Naive thymus-derived CD4-positive, alpha-beta T cell (primary cell): ENCODE results near the gene PHACTR4. TPM values are rescaled to one million over a fixed set of nuclear protein-coding genes. Genes with fewer than 3 reads are reported as not detected.
A peak's percentile ranks its signal among the peaks of the same experiment; 100 is the strongest.
"Not testable (repeated sequence)": the region's sequence is repeated elsewhere in the genome, so short reads cannot be mapped to it uniquely, and the experiment has no call there.

Experiments used
- ATAC-seq: fragments of 150-1000 bp; cut with Tn5 transposase; 2 replicates; pipeline ENCODE4 v1.10.0; 2021; ENCODE audit warnings: mild to moderate bottlenecking, moderate library complexity
- CTCF ChIA-PET: fragments of 350-600 bp; sonication (Branson Sonifier 250); formaldehyde crosslinking; loops from one replicate; lab custom pipeline; 2021; ENCODE audit warnings: antibody characterized with exemption; lab: Charles Lee
- POLR2A ChIA-PET: fragments of 350-600 bp; sonication (Branson Sonifier 250); formaldehyde crosslinking; loops from one replicate; lab custom pipeline; 2021; ENCODE audit warnings: antibody characterized with exemption, inconsistent platforms; lab: Charles Lee
- DNase-seq, 9 donors: peaks; one replicate each; pipeline versions ENCODE4 v3.0.0 to v3.0.0-alpha.2; 2020 to 2022; ENCODE audit warnings: mixed read lengths in 1 of 9
- H3K27ac ChIP-seq: one replicate; pipeline ENCODE4 v1.7.0; 2013; ENCODE audit warnings: mild to moderate bottlenecking, low read depth, low read length, moderate library complexity
- H3K27me3 ChIP-seq, 2 donors: one replicate each; pipeline ENCODE4 v1.7.0; 2013; ENCODE audit warnings: low read length in 2 of 2, mild to moderate bottlenecking in 2 of 2, moderate library complexity in 2 of 2; ENCODE audit not compliant: control insufficient read depth in 2 of 2, insufficient read depth in 2 of 2
- H3K36me3 ChIP-seq, 3 experiments: 1 replicate in 2 of 3; 2 replicates in 1 of 3; pipeline ENCODE4 v1.7.0; 2013; ENCODE audit warnings: low read length in 3 of 3, mild to moderate bottlenecking in 3 of 3, moderate library complexity in 1 of 3; ENCODE audit not compliant: insufficient read depth in 3 of 3, control insufficient read depth in 2 of 3
- H3K4me1 ChIP-seq, 2 donors: one replicate each; pipeline ENCODE4 v1.7.0; 2013; ENCODE audit warnings: low read length in 2 of 2, mild to moderate bottlenecking in 2 of 2, moderate library complexity in 1 of 2; ENCODE audit not compliant: control insufficient read depth in 2 of 2, insufficient read depth in 2 of 2
- H3K4me3 ChIP-seq: 2 replicates; pipeline ENCODE4 v1.7.0; 2013; ENCODE audit warnings: mild to moderate bottlenecking, low read length
- H3K9me3 ChIP-seq, 3 experiments: 1 replicate in 2 of 3; 2 replicates in 1 of 3; pipeline ENCODE4 v1.7.0; 2013; ENCODE audit warnings: low read length in 3 of 3; ENCODE audit not compliant: control insufficient read depth in 2 of 3
- H3K27ac Mint-ChIP-seq, 9 donors: one replicate each; pipeline ENCODE4 v1.8.0; 2020 to 2022; ENCODE audit warnings: mixed read lengths in 9 of 9, mild to moderate bottlenecking in 8 of 9, moderate library complexity in 5 of 9, inconsistent platforms in 2 of 9
- H3K27me3 Mint-ChIP-seq, 5 donors: one replicate each; pipeline ENCODE4 v1.8.0; 2021 to 2022; ENCODE audit warnings: mixed read lengths in 5 of 5, mild to moderate bottlenecking in 1 of 5
- H3K36me3 Mint-ChIP-seq, 5 donors: one replicate each; pipeline ENCODE4 v1.8.0; 2020 to 2022; ENCODE audit warnings: mixed read lengths in 5 of 5, mild to moderate bottlenecking in 3 of 5, inconsistent platforms in 1 of 5
- H3K4me1 Mint-ChIP-seq, 7 donors: one replicate each; pipeline ENCODE4 v1.8.0; 2020 to 2022; ENCODE audit warnings: mixed read lengths in 7 of 7, mild to moderate bottlenecking in 3 of 7, inconsistent platforms in 1 of 7
- H3K4me3 Mint-ChIP-seq, 10 donors: one replicate each; pipeline ENCODE4 v1.8.0; 2020 to 2022; ENCODE audit warnings: mild to moderate bottlenecking in 10 of 10, mixed read lengths in 10 of 10, moderate library complexity in 6 of 10, inconsistent platforms in 2 of 10
- H3K9me3 Mint-ChIP-seq, 11 donors: one replicate each; pipeline ENCODE4 v1.8.0; 2020 to 2022; ENCODE audit warnings: mixed read lengths in 11 of 11, mild to moderate bottlenecking in 4 of 11, inconsistent platforms in 1 of 11, moderate library complexity in 1 of 11
- intact Hi-C, 2 donors: fragments of 100-400 bp; cut with micrococcal nuclease; formaldehyde crosslinking; loops; one replicate each; pipeline ENCODE4 v1.15.1; 2023
- polyA plus RNA-seq, 2 donors: library from polyadenylated mRNA; unstranded; fragments of 300-500 nt; fragmentation: Illumina TruSeq; gene quantifications; one replicate each; pipeline ENCODE4 v1.2.3, GENCODE V29; 2021
- total RNA-seq, 6 experiments: library from RNA in 5 of 6; stranded (reverse) in 5 of 6; gene quantifications; 1 replicate in 5 of 6; 2 replicates in 1 of 6; pipeline ENCODE4 v1.2.3 and lab custom pipeline; 2021 to 2026

PHACTR4 gene
- total and polyA plus RNA-seq, 7 experiments from 2014 or later = 8.5 to 29.0 (median 23.0) TPM

DNA sequence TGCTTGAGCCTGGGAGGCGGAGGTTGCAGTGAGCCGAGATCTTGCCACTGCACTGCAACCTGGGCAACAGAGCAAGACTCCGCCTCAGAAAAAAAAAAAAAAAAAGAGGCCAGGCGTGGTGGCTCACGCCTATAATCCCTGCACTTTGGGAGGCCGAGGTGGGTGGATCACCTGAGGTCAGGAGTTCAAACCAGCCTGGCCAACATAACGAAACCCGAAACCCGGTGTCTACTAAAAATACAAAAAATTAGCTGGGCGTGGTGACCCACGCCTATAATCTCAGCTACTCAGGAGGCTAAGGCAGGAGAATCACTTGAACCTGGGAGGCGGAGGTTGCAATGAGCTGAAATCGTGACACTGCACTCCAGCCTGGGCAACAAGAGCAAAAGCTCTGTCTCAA, 110.0 kb downstream of the PHACTR4 start:
- H3K27me3 ChIP-seq, H3K4me3 ChIP-seq, H3K27ac ChIP-seq, H3K27ac Mint-ChIP-seq, H3K9me3 ChIP-seq, DNase-seq, H3K4me3 Mint-ChIP-seq, H3K4me1 ChIP-seq, ATAC-seq, H3K27me3 Mint-ChIP-seq, H3K9me3 Mint-ChIP-seq, H3K4me1 Mint-ChIP-seq: not testable (repeated sequence)
- ChIA-PET POLR2A (interaction anchor here (0.6 to 1.0 kb wide), 2 partner anchors 15 to 102 kb away, joined by 3 read pairs; no protein-coding TSS in a partner anchor), CTCF (interaction anchor here (0.6 kb wide), 1 partner anchor 38 kb away, joined by 3 read pairs; no protein-coding TSS in a partner anchor)
- H3K36me3 Mint-ChIP-seq = peaks cover 8 to 35% (median 18%) of the 10 kb centered on the region in 5 donors
- intact Hi-C loops = loop anchor here in 1 of 2 donors (10.0 kb wide), 1 partner anchor 65 kb away; no protein-coding TSS in a partner anchor
- H3K36me3 ChIP-seq = peaks cover 0 to 46% (median 4%) of the 10 kb centered on the region in 3 experiments

- no peak overlapping the region for H3K27ac ChIP-seq
- no peak overlapping the region for H3K27ac Mint-ChIP-seq
- intact Hi-C loops = no loop called here
- H3K36me3 Mint-ChIP-seq = peaks cover 8 to 31% (median 18%) of the 10 kb centered on the region in 5 donors
- H3K9me3 ChIP-seq = no peaks in the 10 kb centered on the region
- DNase-seq (no peak), ATAC-seq (no peak)
- H3K27me3 ChIP-seq = no peaks in the 10 kb centered on the region
- no peaks in the 10 kb centered on the region for H3K27me3 Mint-ChIP-seq
- H3K4me3 ChIP-seq = no peak overlapping the region
- H3K9me3 Mint-ChIP-seq = no peaks in the 10 kb centered on the region
- H3K4me3 Mint-ChIP-seq = no peak overlapping the region
- H3K36me3 ChIP-seq = peaks cover 0 to 46% (median 4%) of the 10 kb centered on the region in 3 experiments
- POLR2A ChIA-PET = interaction anchor here (0.6 to 1.0 kb wide), 2 partner anchors 14 to 102 kb away, joined by 3 read pairs; no protein-coding TSS in a partner anchor
- CTCF ChIA-PET = no interaction called here
- no peaks in the 10 kb centered on the region for H3K4me1 ChIP-seq
- no peaks in the 10 kb centered on the region for H3K4me1 Mint-ChIP-seq
Measured at GRCh38 chr1:28480308-28480707, 110.8 kb downstream of the PHACTR4 start.

DNA sequence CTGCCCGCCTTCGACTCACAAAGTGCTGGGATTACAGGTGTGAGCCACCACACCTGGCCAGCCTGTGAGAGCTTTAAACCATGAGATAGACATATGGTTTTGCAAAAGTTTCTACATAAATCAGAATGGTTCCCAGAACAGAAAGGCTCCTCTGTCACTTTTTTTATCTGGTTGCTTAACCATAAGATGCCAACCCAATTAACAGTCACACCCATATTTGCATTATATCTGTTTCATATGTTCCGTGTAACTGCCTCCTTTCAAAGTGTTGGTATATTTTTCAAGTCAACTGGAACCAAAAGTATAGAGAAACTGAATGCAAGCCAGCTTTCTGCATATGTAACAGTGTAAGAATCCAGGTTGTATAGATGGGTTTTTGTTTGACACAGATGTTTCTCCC, 112.6 kb downstream of the PHACTR4 start:
- intact Hi-C loops = no loop called here
- Histone ChIP-seq H3K27me3 (no peaks in the 10 kb centered on the region), H3K9me3 (no peaks in the 10 kb centered on the region), H3K4me3 (no peak overlapping the region), H3K27ac (no peak overlapping the region), H3K4me1 (no peaks in the 10 kb centered on the region), H3K36me3 (peaks cover 0 to 43% (median 4%) of the 10 kb centered on the region in 3 experiments)
- Mint-ChIP-seq H3K36me3 (peaks cover 5 to 24% (median 13%) of the 10 kb centered on the region in 5 donors), H3K27ac (no peak overlapping the region), H3K4me1 (no peaks in the 10 kb centered on the region), H3K9me3 (no peaks in the 10 kb centered on the region), H3K27me3 (no peaks in the 10 kb centered on the region), H3K4me3 (no peak overlapping the region)
- POLR2A ChIA-PET = interaction anchor here (1.4 kb wide), 1 partner anchor 12 kb away, joined by 4 read pairs; no protein-coding TSS in a partner anchor
- CTCF ChIA-PET = interaction anchor here (0.8 kb wide), 1 partner anchor 141 kb away, joined by 5 read pairs; no protein-coding TSS in a partner anchor
- ATAC-seq (no peak), DNase-seq (no peak)

DNA sequence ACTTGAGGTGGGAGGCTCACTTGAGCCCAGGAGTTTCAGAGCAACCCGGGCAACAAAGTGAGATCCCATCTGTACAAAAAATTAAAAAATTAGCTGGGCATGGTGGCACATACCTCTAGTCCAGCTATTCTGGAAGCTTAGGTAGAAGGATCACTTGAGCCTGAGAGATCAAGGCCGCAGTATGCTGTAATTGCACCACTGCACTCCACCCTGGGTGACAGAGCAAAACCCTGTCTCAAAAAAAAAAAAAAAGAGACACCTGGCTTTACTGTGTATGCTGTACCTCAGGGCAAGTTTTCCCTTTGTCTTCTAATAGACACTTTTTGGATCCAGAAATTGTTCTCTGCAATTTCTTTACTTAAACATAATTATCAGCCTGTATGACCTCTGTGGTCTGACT, 113.2 kb downstream of the PHACTR4 start:
- ChIA-PET POLR2A (no interaction called here), CTCF (no interaction called here)
- no peak overlapping the region for H3K4me3 ChIP-seq
- H3K4me1 ChIP-seq = no peaks in the 10 kb centered on the region
- H3K9me3 Mint-ChIP-seq = no peaks in the 10 kb centered on the region
- no peaks in the 10 kb centered on the region for H3K9me3 ChIP-seq
- no peaks in the 10 kb centered on the region for H3K27me3 ChIP-seq
- peaks cover 0 to 40% (median 4%) of the 10 kb centered on the region in 3 experiments for H3K36me3 ChIP-seq
- H3K36me3 Mint-ChIP-seq = peaks cover 5 to 22% (median 13%) of the 10 kb centered on the region in 5 donors
- no peak overlapping the region for H3K4me3 Mint-ChIP-seq
- no peak for ATAC-seq
- intact Hi-C loops = no loop called here
- no peak for DNase-seq
- no peak overlapping the region for H3K27ac ChIP-seq
- no peaks in the 10 kb centered on the region for H3K27me3 Mint-ChIP-seq
- no peak overlapping the region for H3K27ac Mint-ChIP-seq
- no peaks in the 10 kb centered on the region for H3K4me1 Mint-ChIP-seq

DNA sequence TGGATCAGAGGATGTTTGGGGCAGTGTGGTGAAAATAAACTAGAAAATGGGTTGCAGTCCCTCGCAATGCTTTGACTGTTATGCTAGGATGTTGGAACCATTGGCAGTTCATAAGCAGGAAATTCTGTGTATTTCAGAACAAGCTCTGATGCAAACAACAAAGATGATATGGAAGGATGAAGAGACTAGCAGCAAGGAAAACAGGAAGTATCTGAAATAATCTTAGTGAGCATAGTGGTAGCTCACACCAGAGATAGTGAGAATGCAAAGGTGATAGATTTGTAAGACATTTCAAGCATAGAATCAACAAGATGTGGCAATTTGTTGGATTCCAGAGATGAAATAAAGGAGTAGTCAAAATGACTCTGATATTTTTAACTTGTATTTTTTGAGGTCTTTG, 125.2 kb downstream of the PHACTR4 start:
- no peaks in the 10 kb centered on the region for H3K27me3 ChIP-seq
- peaks cover 6 to 24% (median 17%) of the 10 kb centered on the region in 7 donors for H3K4me1 Mint-ChIP-seq
- peak overlapping the region; percentile 53 for H3K27ac ChIP-seq
- intact Hi-C loops = no loop called here
- H3K27me3 Mint-ChIP-seq = no peaks in the 10 kb centered on the region
- H3K36me3 ChIP-seq = peaks cover 5 to 24% (median 5%) of the 10 kb centered on the region in 3 experiments
- peaks cover 4 to 43% (median 17%) of the 10 kb centered on the region in 5 donors for H3K36me3 Mint-ChIP-seq
- H3K9me3 ChIP-seq = no peaks in the 10 kb centered on the region
- DNase-seq = peak in 1 of 9 donors; percentile 18
- H3K4me3 ChIP-seq = no peak overlapping the region
- peak overlapping the region; percentile 78 to 92 (median 85) for H3K27ac Mint-ChIP-seq
- peak overlapping the region in 6 of 10 donors; percentile 5 to 57 (median 32) for H3K4me3 Mint-ChIP-seq
- no peaks in the 10 kb centered on the region for H3K4me1 ChIP-seq
- no peak for ATAC-seq
- POLR2A ChIA-PET = interaction anchor here (0.6 to 1.7 kb wide), 5 partner anchors 11 to 88 kb away, joined by 3 to 20 read pairs (median 5); partner anchors contain the start of gene RCC1
- CTCF ChIA-PET = interaction anchor here (0.8 kb wide), 1 partner anchor 9 kb away, joined by 4 read pairs; no protein-coding TSS in a partner anchor
- no peaks in the 10 kb centered on the region for H3K9me3 Mint-ChIP-seq

- H3K4me1 ChIP-seq = no peaks in the 10 kb centered on the region
- no peak overlapping the region for H3K4me3 ChIP-seq
- H3K36me3 Mint-ChIP-seq = peaks cover 4 to 28% (median 12%) of the 10 kb centered on the region in 5 donors
- H3K27me3 ChIP-seq = no peaks in the 10 kb centered on the region
- no peaks in the 10 kb centered on the region for H3K9me3 ChIP-seq
- H3K4me3 Mint-ChIP-seq = no peak overlapping the region
- intact Hi-C loops = no loop called here
- CTCF ChIA-PET = no interaction called here
- no peak for ATAC-seq
- peaks cover 0 to 1% (median 0%) of the 10 kb centered on the region in 11 donors for H3K9me3 Mint-ChIP-seq
- POLR2A ChIA-PET = no interaction called here
- DNase-seq = no peak
- peaks cover 5 to 11% (median 5%) of the 10 kb centered on the region in 3 experiments for H3K36me3 ChIP-seq
- peak overlapping the region in 1 of 9 donors; percentile 83 for H3K27ac Mint-ChIP-seq
- no peaks in the 10 kb centered on the region for H3K27me3 Mint-ChIP-seq
- no peak overlapping the region for H3K27ac ChIP-seq
- H3K4me1 Mint-ChIP-seq = peaks cover 3 to 16% (median 11%) of the 10 kb centered on the region in 7 donors
Measured at GRCh38 chr1:28499553-28499952, 130.0 kb downstream of the PHACTR4 start.
